GM12878 (cell line): ENCODE measurements around the gene CHRNE. TPM values are rescaled to one million over a fixed set of nuclear protein-coding genes. Genes with fewer than 3 reads are reported as not detected.

ENCODE experiments used
- ASH2L ChIP-seq: fragments of 300-600, 200-600 bp; sonication (generic); IDR thresholded peaks from 2 replicates; pipeline ENCODE4 v1.6.1; 2017; ENCODE audit warnings: low read depth, mild to moderate bottlenecking, borderline replicate concordance
- JUNB ChIP-seq: IDR thresholded peaks from 2 replicates; pipeline ENCODE4 v1.6.1; 2016; ENCODE audit warnings: antibody characterized with exemption, mild to moderate bottlenecking
- MXI1 ChIP-seq: fragments of 150-350 bp; IDR thresholded peaks from 2 replicates; pipeline ENCODE4 v1.6.1; 2011; ENCODE audit warnings: low read depth, mild to moderate bottlenecking, inconsistent platforms, low read length, improper control_type of control experiment
- NR2F1 ChIP-seq: fragments of 450-650 bp; conservative IDR thresholded peaks from 2 replicates; pipeline ENCODE4 v1.6.1; 2017; ENCODE audit warnings: mild to moderate bottlenecking
- RELB ChIP-seq: fragments of 450-650 bp; IDR thresholded peaks from 2 replicates; pipeline ENCODE4 v1.6.1; 2017; ENCODE audit warnings: low read depth, mild to moderate bottlenecking, moderate library complexity
- SMC3 ChIP-seq: IDR thresholded peaks from 2 replicates; pipeline ENCODE4 v1.6.1; 2011; ENCODE audit warnings: low read length, improper control_type of control experiment, borderline replicate concordance
- ZBTB40 ChIP-seq: fragments of 450-650 bp; IDR thresholded peaks from 2 replicates; pipeline ENCODE4 v1.6.1; 2016; ENCODE audit warnings: mild to moderate bottlenecking, moderate library complexity, borderline replicate concordance
- ZNF207 ChIP-seq: fragments of 450-650 bp; IDR thresholded peaks from 2 replicates; pipeline ENCODE4 v1.6.1; 2014; ENCODE audit warnings: antibody characterized with exemption, mild to moderate bottlenecking, borderline replicate concordance
- polyA plus RNA-seq, 11 experiments: library from polyadenylated mRNA; depleted of rRNA in 4 of 11; unstranded in 6 of 11; stranded (reverse) in 5 of 11; fragments of >200 nt; fragmentation: Nextera tagmentation in 4 of 11; fragmentation: Illumina TruSeq in 1 of 11; extraction: Ambion mirVana in 4 of 11; extraction: Trizol in 1 of 11; gene quantifications; 1 replicate in 1 of 11; 2 replicates in 10 of 11; pipeline versions ENCODE4 v1.2.1 to v1.2.3, GENCODE V29; 2011 to 2016; ENCODE audit warnings: inconsistent platforms in 2 of 11, missing spikeins in 2 of 11, low read depth in 1 of 11
- total RNA-seq, 4 experiments: library from RNA; depleted of rRNA in 3 of 4; stranded (reverse); fragments of >200 nt in 3 of 4; fragmentation: Illumina TruSeq in 1 of 4; extraction: Trizol in 1 of 4; gene quantifications; 2 replicates each; pipeline versions ENCODE4 v1.2.1 to v1.2.3, GENCODE V29; 2013 to 2021

CHRNE gene
- total and polyA plus RNA-seq, 10 of the 15 experiments (the other 5 are each of a cell fraction or from before 2014, with no cell fraction given) = 0.05 to 0.11 (median 0.08) TPM; not detected in 6

- peak; percentile 90; the same call in 1 of the 2 replicates for TF ChIP-seq ZBTB40
- TF ChIP-seq ZNF207 = peak; percentile 70
- TF ChIP-seq RELB = peak; percentile 93
- no peak for TF ChIP-seq ASH2L
- TF ChIP-seq JUNB = no peak
- peak; percentile 75 for TF ChIP-seq NR2F1
- TF ChIP-seq MXI1 = peak; percentile 89
- TF ChIP-seq SMC3 = no peak; the same call in 1 of the 2 replicates
Observed at GRCh38 chr17:4939796-4940554, 37.1 kb upstream of the CHRNE start, which contains the start of the genes RNF167 and SLC25A11 (continued).
